ENCODE measurements around the gene IRF5.

The IRF5 gene, protein sequence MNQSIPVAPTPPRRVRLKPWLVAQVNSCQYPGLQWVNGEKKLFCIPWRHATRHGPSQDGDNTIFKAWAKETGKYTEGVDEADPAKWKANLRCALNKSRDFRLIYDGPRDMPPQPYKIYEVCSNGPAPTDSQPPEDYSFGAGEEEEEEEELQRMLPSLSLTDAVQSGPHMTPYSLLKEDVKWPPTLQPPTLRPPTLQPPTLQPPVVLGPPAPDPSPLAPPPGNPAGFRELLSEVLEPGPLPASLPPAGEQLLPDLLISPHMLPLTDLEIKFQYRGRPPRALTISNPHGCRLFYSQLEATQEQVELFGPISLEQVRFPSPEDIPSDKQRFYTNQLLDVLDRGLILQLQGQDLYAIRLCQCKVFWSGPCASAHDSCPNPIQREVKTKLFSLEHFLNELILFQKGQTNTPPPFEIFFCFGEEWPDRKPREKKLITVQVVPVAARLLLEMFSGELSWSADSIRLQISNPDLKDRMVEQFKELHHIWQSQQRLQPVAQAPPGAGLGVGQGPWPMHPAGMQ

DNA sequence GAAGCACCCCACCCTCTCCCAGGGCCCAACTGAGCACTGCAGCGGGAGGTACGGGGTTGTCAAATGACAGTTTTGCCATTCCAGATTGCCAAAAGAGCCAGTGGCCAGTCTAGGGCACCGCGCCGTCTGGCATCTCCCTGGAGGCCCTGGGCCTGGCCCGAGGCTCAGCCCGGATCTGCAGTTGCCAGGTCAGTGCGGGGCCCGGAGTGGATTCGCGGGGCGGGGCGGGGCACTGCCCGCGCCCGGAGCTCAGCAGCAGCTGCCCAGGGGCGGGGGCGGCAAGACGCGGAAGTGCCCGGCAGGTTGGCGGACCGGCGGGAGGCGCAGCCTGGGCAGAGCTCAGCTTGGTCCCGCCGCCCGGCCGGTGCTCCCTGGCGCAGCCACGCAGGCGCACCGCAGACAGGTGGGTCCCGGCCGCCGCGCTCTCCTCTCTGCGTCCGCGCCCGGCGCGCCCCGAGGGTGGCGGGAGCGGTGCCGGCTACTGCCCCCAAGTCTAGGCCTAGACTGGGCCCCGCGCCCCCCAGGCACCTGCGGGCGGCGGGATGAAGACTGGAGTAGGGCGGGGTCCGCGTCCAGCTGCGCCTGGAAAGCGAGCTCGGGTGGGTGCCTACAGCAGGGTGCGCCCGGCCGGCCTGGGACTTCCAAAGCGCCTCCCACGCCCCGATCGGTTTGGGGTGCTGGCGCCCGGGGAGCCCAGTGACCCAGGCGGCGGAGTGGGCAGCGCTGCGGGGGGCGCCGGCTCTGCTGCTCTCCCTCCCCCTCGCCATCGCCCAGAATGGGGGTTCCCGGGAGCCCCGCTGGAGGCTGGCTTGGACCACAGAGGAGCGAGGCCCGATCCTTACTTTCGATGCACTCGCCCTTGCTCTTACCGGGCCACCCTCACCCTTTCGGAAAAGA lies at the start of gene IRF5:
IRF5 (plus strand) TSS at position 281 of the 897 bp plus-strand sequence. CDS start 4,155 bp downstream, outside the sequence.
- peak in 1 of 2 donors; percentile 29 for DNase-seq (ENCODE audit: low read depth in 2 of 2)

DNA sequence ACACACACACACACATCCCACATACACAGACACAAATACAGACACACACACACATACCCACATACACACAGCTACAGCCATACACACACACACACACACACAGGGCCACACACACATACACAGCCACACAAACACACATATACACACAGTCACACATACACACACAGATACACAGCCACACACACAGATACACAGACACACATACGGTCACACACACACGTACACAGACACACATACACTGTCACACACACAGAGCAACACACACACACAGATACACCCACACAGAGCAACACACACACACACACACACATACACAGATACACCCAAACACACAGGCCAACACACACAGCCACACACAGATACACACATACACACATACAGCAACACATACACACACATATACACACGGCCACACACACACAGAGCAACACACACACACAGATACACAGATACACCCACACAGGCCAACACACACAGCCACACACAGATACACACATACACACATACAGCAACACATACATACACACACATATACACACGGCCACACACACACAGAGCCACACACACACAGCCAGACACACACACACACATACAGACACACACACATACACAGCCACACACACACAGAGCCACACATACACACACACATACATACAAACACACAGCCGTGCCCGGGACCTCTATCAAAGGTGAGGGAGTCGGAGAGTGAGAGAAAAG lies 49.5 kb upstream of the IRF5 start:
- DNase-seq (ENCODE audit: low read depth in 2 of 2): no peak

DNA sequence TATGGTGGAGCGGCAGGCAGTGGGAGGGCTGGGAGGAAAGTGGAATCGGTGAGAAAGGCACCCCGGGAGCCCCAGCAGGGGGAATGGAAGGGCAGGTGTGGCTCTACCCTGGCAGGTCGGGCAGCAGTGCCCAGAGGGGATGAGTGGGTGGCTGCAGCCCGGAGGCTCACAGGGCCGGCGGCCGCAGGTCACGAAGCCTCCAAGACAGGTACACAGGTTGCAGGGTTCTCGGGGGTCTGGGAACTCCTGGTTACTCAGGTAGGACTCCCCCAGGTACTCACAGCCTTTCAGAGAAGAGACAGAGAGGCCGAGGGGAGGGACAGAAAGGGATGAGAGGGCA lies 49.0 kb upstream of the IRF5 start:
- DNase-seq (ENCODE audit: low read depth in 2 of 2): no peak

DNA sequence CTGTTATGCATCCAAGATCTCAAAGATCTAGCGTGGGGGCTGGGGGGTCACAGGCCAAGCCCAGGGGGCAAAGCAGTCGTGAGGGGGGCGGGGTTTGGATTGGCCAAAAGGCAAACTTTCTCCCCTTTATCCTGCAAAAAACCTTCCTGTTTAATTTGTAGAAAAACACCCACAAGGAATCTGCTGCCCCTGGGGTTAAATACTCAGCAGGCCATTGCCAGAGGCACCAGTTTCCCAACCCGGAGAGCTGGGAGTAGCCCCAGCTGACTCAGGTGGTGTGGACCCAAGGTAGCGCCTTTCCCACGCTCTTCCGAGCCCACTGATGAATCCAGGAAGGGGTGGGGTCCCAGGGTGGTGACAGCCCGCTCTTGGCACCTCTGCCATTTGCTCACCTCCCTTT lies 48.6 kb upstream of the IRF5 start:
- DNase-seq (ENCODE audit: low read depth in 2 of 2): no peak

DNA sequence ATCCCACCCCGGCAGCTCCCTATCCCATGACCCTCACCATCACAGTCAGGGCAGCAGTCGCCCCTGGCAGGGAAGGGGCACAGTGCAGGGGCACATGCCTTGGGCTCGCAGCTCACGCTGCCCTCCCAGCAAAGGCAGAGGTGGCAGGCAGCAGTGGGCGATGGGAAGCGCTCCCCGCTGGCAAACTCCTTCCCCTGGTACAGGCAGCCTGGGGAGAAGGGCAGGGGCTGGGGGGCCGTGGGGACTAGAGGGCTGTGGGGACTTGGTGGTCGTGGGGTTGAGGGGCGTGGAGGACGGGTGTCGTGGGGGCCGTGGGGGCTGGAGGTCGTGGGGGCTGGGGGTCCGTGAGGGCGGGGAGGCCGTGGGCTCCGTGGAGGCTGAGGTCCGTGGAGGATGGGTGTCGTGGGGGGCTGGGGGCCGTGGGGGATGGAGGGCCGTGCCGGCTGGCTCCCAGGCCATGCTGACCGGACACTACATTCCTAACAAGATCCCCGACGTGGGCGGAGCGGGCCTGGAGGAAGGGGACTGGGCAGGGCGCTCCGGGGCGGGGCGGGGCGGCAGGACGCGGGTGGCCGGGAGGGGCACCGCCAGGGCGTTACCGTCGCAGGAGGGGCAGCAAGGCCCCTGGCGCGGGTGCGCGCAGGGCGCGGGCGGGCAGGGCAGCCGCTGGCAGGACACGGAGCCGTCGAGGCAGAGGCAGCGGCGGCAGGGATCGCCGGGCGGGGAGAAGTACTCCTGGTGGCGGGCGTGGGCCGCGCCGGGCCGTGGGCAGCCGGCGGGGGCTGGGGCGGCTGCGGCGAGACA lies 47.2 kb upstream of the IRF5 start:
- no peak for DNase-seq (ENCODE audit: low read depth in 2 of 2)

DNA sequence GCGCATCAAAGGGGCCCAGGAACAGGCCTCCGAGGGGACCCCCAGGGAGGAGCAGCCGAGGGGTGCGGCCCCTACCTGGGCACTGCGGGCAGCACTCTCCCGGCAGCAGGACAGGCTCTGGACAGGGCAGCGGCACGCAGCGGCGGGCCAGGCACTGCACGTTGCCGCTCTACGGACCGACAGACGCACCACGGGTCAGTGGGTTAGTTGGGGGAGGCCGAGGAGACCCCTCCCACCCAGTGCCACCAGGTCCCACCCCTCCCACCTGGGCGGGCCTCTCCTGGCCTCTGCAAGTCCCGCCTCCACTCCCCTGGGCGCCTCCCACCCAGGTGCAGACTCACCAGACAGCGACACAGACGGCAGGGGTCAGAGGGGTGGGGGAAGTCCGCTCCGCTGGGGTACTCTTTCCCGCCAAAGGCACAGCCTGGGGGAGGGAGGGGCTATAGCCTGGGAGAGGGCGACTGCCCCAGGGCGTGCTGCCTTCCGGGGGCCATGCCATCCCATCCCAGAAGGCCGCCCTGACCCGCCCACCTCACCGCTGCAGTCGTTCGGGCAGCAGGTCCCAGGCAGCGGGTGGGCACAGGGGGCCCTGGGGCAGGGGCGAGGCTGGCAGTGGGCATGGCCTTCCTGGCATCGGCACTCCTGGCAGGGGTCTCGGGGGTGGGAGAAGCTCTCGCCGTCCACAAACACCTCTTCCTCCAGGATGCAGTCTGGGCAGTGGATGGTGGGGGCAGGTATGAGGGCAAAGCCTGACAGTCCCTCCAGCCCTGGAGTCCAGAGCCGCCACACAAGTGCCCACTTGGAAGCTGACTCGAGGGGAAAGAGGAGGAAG lies 46.4 kb upstream of the IRF5 start:
- DNase-seq (ENCODE audit: low read depth in 2 of 2): no peak

DNA sequence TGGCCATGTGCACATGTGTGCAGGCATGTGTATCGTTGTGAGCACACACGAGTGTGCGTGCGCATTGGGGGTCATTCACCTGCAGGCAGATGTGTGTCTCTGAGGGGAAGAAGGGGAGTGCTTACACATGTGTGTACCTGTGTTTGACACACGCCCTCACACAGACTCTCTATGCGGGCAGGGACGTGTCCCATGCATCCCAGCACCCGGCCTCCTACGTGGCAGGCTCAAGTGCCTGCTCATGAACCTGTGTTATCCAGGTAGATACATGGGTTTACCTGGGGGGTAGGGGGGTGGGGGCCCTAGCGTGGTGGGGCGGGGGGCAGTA lies 45.8 kb upstream of the IRF5 start:
- no peak for DNase-seq (ENCODE audit: low read depth in 2 of 2)

DNA sequence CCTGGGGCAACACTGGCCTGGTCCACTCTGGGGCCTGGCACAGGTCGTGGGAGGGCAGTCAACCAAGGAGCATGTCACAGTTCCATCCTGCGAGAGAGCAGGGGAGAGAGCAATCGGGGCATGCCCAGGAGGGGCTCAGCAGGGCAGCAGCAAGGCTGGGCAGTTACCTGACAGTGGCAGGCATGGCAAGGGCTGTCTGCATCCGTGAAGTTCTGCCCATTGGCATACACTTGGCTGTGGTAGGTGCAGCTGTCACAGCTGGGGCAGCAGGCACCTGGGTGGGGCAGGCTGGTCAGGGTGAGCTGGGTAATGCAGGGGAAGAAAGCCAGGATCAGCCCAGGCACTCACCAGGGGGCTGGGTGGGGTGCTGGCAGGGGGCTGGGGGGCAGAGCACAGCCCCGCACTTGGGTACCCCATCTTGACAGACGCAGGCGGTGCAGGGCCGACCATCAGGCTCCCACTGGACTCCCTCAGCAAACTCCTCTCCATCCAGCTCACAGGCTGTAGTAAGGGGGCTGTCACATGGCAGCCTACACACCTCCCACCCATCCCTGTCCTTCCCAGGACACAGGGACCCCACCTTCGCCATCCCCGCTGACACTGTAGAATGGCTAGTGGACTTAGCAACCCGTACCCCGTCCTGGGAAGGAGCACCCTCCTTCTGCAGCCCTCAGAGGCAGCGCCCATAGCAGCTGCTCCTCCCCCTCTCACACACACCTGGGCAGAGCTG lies 45.0 kb upstream of the IRF5 start:
- DNase-seq (ENCODE audit: low read depth in 2 of 2): no peak

DNA sequence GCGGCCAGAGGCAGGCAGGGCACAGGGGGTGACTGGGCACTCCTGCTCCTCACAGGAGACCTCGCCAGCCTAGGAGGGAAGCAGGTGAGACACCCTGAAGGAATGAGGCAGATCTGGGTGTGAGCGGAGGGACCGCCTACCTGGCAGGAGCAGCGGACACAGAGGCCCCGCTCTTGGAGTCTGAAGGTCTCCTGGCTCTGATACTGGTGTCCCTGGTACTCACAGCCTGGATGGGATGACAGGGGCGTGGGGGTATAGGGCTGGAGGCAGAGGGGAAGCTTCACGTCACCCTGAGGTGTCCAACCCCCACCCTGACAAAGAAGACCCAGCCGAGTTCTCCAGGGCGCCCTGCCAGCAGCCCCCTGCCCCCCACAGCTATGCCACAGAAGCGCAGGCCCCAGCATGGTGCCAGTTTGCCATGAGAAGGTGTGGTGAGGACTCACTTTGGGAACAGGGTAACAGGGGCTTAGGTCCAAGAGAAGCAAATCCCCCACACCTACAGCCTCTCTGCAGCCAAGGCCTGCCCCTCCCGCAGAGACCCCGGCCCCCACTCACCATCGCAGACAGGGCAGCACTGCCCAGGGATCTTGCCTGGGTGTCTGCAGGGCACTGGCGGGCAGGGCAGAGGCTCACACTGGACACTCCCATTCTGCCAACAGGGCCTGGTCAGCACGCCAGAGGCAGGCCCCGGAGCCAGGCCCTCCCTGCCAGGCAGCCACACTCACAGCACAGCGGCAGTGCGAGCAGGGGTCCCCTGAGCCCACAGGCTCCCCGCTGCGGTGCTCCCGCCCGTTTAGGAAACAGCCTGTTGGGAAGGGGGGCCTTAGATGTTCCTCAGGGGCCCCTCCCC lies 44.3 kb upstream of the IRF5 start:
- no peak for DNase-seq (ENCODE audit: low read depth in 2 of 2)

DNA sequence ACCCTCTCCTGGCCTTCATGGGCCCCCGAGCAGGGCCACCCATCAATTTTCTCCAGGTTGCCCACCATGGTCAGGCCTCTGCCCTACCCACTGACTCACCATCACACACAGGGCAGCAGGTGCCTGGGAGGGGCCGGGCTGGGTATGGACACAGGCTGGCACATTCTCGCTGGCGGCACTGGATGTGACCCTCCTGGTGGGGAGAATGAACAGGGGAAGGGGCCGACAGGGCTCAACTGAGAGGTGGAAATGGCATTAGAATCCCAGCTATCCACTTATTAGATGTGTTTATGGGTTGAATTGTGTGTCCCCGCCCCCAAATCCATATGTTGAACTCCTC lies 43.7 kb upstream of the IRF5 start:
- DNase-seq (ENCODE audit: low read depth in 2 of 2): no peak

DNA sequence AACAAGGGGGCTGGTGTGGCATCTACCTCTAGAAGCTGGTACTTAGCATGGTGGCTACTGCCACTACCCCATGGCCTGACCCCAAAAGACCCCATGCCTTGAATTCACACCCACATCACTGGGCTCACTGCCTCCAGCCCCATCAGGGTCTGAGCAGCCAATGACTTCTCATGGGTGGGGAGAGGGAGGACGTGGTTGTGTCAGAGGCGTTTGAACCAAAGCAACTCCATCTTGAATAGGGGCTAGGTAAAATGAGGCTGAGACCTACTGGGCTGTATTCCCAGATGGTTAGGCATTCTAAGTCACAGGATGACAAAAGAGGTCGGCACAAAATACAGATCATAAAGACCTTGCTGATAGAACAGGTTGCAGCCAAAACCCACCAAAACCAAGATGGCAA lies 42.4 kb upstream of the IRF5 start:
- no peak for DNase-seq (ENCODE audit: low read depth in 2 of 2)

DNA sequence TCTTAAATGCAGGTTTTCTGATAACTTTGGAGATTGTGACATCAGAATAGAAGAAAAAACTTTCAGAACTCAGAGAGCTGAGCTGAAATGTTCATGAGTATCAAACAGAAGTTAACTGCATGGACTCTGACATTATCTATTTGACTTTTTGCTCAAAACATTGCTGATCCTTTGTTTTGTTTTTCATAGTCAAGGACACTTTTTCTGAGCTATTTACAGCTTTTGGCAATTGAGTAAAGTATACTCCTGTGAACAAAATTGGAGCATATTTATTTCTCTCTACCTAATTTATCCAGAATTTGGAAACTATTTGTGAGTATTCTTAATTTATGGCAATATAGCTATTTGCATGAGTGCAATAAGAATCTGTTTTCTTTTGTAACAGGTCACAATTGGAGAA lies 38.3 kb upstream of the IRF5 start:
- no peak for DNase-seq (ENCODE audit: low read depth in 2 of 2)

DNA sequence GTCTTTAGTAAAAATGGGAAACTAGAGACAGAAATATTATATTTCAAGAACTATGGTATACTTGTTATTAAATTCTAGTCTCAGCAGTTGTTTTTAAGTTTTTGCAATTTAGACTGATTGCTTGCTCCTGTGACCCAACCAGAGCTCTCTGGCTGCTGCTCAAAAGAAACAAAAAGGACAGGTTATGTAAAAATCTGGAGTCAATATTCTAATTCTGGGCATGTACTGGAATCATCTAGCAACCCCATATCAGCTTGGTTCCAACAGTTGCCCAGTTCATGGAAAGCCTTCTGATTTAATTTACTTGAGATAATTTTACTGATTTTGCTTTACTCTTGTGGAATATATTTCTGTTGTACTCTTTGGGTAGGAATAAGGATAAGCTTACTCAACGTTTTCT lies 37.5 kb upstream of the IRF5 start:
- no peak for DNase-seq (ENCODE audit: low read depth in 2 of 2)

DNA sequence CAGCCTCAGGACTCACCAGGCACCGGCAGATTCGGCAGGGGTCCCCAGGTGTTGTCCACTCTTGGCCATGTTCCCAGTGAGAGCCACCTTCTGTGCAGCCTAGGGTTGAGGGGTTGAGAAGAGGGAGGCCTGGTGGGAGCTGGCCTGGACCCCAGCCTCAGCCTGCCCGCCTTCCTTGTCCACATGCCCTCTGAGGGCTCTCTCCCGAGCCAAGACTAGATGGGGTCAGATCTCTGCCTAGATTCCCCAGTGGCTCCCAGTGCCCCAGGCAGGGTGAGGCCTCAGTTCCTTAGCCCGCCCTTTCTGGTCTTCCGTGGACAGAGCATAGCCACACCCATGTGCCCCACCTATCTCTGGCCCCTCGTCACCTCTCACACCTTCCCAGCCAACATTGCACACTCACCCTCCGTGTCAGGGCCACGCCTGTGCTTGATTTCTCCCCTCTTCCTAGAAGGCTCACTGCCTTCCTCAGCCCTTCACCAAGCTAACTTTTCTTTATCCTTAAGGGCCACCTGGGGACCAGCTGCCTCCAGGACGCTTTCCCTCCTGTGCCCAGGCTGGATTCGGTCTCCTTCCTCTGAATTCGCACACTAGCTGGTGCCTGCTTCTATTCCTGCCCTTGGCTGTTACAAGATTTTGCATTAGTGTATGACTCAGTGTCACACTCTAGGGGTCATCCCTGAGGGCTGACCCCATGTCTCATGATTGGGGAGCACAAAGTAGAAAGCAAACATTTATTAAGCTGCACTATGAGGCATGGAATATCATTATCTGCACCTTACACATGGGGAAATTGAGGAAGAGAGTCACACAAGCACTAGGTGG lies 34.8 kb upstream of the IRF5 start:
- no peak for DNase-seq (ENCODE audit: low read depth in 2 of 2)

DNA sequence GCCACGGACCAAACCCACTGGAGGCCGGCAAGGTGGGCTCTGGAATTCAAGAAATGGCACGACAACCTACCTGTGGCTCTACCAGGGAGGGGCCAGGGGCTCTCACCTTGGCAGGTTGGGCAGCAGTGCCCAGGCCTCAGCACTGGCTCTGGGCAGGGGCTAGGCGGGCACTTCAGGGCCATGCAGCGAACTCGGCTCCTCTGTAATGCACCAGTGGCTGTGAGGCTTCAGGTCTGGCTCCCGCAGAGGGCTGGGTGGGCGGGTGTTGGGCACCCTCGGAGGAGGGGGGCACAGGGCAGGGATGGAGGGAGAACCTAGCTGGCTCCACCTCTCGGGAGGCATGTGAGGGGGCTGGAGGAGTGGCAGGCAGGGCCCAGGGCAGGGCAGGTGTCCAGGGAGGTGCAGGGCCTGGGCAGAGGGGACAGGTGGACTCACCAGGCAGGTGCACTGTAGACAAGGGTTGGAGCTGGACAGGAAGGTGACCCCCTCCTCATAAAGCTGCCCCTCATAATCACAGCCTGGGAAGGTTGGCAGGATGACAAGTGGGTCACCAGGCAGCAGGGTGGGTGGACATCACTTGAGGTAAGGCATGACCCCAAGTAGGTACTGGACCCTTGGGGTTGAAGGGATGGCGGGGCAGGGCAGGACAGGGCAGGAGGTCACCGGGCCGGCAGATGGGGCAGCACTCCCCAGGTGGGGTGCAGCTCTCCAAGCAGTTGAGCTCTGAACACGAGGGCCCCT lies 33.9 kb upstream of the IRF5 start:
- no peak for DNase-seq (ENCODE audit: low read depth in 2 of 2)

DNA sequence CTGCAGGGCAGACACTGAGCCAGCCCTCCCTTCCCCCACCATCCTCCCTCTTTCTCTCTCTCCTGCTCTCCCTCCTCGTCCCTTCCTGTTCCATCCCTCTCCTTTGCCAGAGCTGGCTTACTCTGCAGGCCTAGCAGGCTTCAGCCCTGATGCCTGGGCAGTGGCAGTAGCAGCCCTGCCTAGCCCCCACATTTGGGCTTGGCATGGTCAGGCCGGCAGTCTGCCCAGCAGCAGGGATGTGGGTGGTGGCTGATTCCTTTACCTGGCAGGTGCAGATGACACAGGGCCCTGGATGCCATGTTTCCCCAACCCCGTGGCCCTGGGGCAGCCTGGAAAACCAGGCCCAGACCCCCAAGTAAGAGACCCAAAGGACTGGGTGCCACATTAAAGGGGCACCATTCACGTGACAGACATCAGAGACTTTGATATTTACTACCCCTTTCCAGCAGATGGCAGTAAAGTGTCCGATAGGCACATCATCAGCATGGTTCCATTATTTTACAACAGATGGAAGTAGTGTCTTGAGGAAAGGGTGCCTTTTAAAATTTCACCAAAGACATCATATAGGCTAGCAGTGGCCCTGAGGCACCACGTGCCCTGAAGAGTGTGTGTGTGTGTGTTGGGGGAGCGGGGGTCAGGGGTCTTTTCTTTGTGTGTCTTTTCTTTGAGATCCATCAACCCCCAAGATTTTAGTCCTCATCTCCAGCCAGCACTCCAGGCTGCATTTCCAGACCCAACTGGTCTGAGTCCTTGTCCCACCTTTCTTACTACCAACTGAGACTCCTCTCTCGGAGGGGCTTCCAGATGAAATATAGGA lies 33.1 kb upstream of the IRF5 start:
- DNase-seq (ENCODE audit: low read depth in 2 of 2): peak in 1 of 2 donors; percentile 7
